Measurements from ENCODE around the gene DNMT1.

DNMT1 gene

GRCh38 chr19:10158071-10158470, 36.7 kb downstream of the DNMT1 start:
- Histone ChIP-seq H3K4me1 (ENCODE audit: control insufficient read depth, insufficient read depth, low read length) (no peaks in the 10 kb centered on the region), H3K36me3 (ENCODE audit: control insufficient read depth, insufficient read depth, low read length) (peaks cover 97% of the 10 kb centered on the region), H3K27me3 (ENCODE audit: control insufficient read depth, insufficient read depth, low read length) (no peaks in the 10 kb centered on the region), H3K9me3 (ENCODE audit: control insufficient read depth, insufficient read depth, low read depth, low read length) (no peaks in the 10 kb centered on the region), H3K27ac (ENCODE audit: low read depth, low read length) (no peak overlapping the region), H3K4me3 (ENCODE audit: low read depth, low read length) (no peak overlapping the region), H3K9ac (ENCODE audit: low read length) (no peak overlapping the region)

DNA sequence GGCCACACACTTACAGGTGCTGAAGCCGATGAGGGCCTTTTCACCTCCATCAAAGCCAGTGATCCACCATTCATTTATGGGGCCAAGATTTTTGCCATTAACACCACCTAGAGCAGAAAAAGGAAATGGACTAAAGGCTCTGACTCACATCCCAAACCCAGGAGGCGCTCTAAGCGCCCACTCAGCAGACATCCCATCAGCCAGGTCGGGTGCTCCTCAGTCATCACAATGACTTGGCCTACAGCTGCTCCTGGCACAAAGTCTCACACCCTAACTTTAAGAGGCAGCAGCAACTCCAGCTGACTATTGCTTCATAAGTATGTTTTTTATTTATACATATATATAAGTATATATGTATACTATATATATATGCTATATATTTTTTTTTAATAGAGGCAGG, 38.9 kb downstream of the DNMT1 start:
- H3K4me3 ChIP-seq (ENCODE audit: low read depth, low read length), result no peak overlapping the region
- peaks cover 99% of the 10 kb centered on the region for H3K36me3 ChIP-seq (ENCODE audit: control insufficient read depth, insufficient read depth, low read length)
- H3K9me3 ChIP-seq (ENCODE audit: control insufficient read depth, insufficient read depth, low read depth, low read length), result no peaks in the 10 kb centered on the region
- no peak overlapping the region for H3K27ac ChIP-seq (ENCODE audit: low read depth, low read length)
- H3K4me1 ChIP-seq (ENCODE audit: control insufficient read depth, insufficient read depth, low read length), result no peaks in the 10 kb centered on the region
- no peaks in the 10 kb centered on the region for H3K27me3 ChIP-seq (ENCODE audit: control insufficient read depth, insufficient read depth, low read length)
- no peak overlapping the region for H3K9ac ChIP-seq (ENCODE audit: low read length)

- Histone ChIP-seq H3K36me3 (ENCODE audit: control insufficient read depth, insufficient read depth, low read length) (peaks cover 91% of the 10 kb centered on the region), H3K4me1 (ENCODE audit: control insufficient read depth, insufficient read depth, low read length) (no peaks in the 10 kb centered on the region), H3K4me3 (ENCODE audit: low read depth, low read length) (no peak overlapping the region), H3K27me3 (ENCODE audit: control insufficient read depth, insufficient read depth, low read length) (no peaks in the 10 kb centered on the region), H3K27ac (ENCODE audit: low read depth, low read length) (no peak overlapping the region), H3K9me3 (ENCODE audit: control insufficient read depth, insufficient read depth, low read depth, low read length) (no peaks in the 10 kb centered on the region), H3K9ac (ENCODE audit: low read length) (no peak overlapping the region)
Measured at GRCh38 chr19:10152100-10152499, 42.7 kb downstream of the DNMT1 start.

DNA sequence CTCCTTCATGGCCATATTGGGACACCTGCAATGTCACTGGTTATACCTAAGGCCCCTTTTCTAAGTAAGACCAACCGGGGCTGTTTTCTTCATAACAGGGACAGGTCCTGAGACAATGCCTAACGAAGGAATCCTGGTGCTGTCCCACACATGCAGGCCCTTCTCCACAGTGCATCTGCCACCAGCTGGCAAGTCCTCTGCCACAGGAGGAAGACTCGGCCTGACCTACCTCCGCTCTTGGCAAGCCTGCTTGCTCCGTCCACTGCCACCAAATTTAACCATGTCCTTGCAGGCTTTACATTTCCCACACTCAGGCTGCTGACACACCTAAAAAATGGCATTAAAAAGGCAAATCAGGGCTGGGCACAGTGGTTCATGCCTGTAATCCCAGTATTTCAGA, 43.2 kb downstream of the DNMT1 start:
- Histone ChIP-seq H3K9ac (ENCODE audit: low read length) (no peak overlapping the region), H3K9me3 (ENCODE audit: control insufficient read depth, insufficient read depth, low read depth, low read length) (no peaks in the 10 kb centered on the region), H3K4me3 (ENCODE audit: low read depth, low read length) (no peak overlapping the region), H3K27ac (ENCODE audit: low read depth, low read length) (no peak overlapping the region), H3K36me3 (ENCODE audit: control insufficient read depth, insufficient read depth, low read length) (peaks cover 91% of the 10 kb centered on the region), H3K27me3 (ENCODE audit: control insufficient read depth, insufficient read depth, low read length) (no peaks in the 10 kb centered on the region), H3K4me1 (ENCODE audit: control insufficient read depth, insufficient read depth, low read length) (no peaks in the 10 kb centered on the region)

- Histone ChIP-seq H3K9me3 (ENCODE audit: control insufficient read depth, insufficient read depth, low read depth, low read length) (no peaks in the 10 kb centered on the region), H3K4me3 (ENCODE audit: low read depth, low read length) (no peak overlapping the region), H3K36me3 (ENCODE audit: control insufficient read depth, insufficient read depth, low read length) (peaks cover 91% of the 10 kb centered on the region), H3K4me1 (ENCODE audit: control insufficient read depth, insufficient read depth, low read length) (no peaks in the 10 kb centered on the region), H3K27me3 (ENCODE audit: control insufficient read depth, insufficient read depth, low read length) (no peaks in the 10 kb centered on the region), H3K9ac (ENCODE audit: low read length) (no peak overlapping the region), H3K27ac (ENCODE audit: low read depth, low read length) (no peak overlapping the region)
Measured at GRCh38 chr19:10149427-10149826, 45.3 kb downstream of the DNMT1 start.

GRCh38 chr19:10146142-10146541, 48.6 kb downstream of the DNMT1 start:
- Histone ChIP-seq H3K9me3 (ENCODE audit: control insufficient read depth, insufficient read depth, low read depth, low read length) (no peaks in the 10 kb centered on the region), H3K4me1 (ENCODE audit: control insufficient read depth, insufficient read depth, low read length) (no peaks in the 10 kb centered on the region), H3K27ac (ENCODE audit: low read depth, low read length) (no peak overlapping the region), H3K36me3 (ENCODE audit: control insufficient read depth, insufficient read depth, low read length) (peaks cover 91% of the 10 kb centered on the region), H3K4me3 (ENCODE audit: low read depth, low read length) (no peak overlapping the region), H3K27me3 (ENCODE audit: control insufficient read depth, insufficient read depth, low read length) (no peaks in the 10 kb centered on the region), H3K9ac (ENCODE audit: low read length) (no peak overlapping the region)

DNA sequence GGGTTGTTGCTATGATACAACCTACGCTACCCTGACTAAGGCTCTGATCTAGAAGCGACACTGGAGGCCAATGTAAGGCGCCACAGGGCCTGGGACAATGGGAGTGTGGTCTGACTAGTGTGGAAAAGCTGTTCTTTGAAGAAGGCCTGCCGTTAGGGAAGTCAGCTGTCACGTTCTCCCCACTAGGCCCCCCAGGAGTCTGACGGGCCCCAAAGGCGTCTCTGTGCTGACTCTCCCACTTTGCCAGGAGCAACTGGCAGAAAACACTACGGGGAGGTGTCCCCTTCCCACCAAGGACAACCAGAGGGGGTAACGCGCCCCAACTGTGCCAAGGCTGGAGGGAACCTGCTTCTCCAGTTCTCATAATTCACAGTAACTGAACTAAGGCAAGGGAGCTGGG, 49.7 kb downstream of the DNMT1 start:
- Histone ChIP-seq H3K4me1 (ENCODE audit: control insufficient read depth, insufficient read depth, low read length) (no peaks in the 10 kb centered on the region), H3K9me3 (ENCODE audit: control insufficient read depth, insufficient read depth, low read depth, low read length) (no peaks in the 10 kb centered on the region), H3K4me3 (ENCODE audit: low read depth, low read length) (no peak overlapping the region), H3K27me3 (ENCODE audit: control insufficient read depth, insufficient read depth, low read length) (no peaks in the 10 kb centered on the region), H3K27ac (ENCODE audit: low read depth, low read length) (no peak overlapping the region), H3K36me3 (ENCODE audit: control insufficient read depth, insufficient read depth, low read length) (peaks cover 91% of the 10 kb centered on the region), H3K9ac (ENCODE audit: low read length) (no peak overlapping the region)

- H3K27me3 ChIP-seq (ENCODE audit: control insufficient read depth, insufficient read depth, low read length), result no peaks in the 10 kb centered on the region
- H3K27ac ChIP-seq (ENCODE audit: low read depth, low read length), result no peak overlapping the region
- no peaks in the 10 kb centered on the region for H3K4me1 ChIP-seq (ENCODE audit: control insufficient read depth, insufficient read depth, low read length)
- H3K9ac ChIP-seq (ENCODE audit: low read length), result no peak overlapping the region
- no peak overlapping the region for H3K4me3 ChIP-seq (ENCODE audit: low read depth, low read length)
- peaks cover 91% of the 10 kb centered on the region for H3K36me3 ChIP-seq (ENCODE audit: control insufficient read depth, insufficient read depth, low read length)
- no peaks in the 10 kb centered on the region for H3K9me3 ChIP-seq (ENCODE audit: control insufficient read depth, insufficient read depth, low read depth, low read length)
Measured at GRCh38 chr19:10144361-10144760, 50.4 kb downstream of the DNMT1 start.

DNA sequence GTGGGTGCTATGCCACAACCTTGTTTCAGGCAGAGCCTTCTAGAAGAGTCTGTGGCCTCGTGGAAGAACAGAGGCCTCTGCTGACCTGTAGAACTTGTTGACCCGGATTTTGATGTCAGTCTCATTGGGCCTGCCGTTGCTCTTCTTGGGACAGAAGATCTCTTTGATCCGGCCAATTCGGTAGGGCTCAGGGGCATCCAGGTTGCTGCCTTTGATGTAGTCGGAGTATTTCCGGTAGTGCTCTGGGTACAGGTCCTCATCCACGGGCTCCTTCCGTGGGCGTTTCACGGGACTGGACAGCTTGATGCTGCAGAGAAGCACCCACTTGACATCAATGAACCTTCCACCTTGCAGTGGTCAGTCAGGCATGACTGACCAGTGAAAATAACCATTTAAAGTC, 51.1 kb downstream of the DNMT1 start:
- Histone ChIP-seq H3K4me3 (ENCODE audit: low read depth, low read length) (no peak overlapping the region), H3K36me3 (ENCODE audit: control insufficient read depth, insufficient read depth, low read length) (peaks cover 92% of the 10 kb centered on the region), H3K27me3 (ENCODE audit: control insufficient read depth, insufficient read depth, low read length) (no peaks in the 10 kb centered on the region), H3K9me3 (ENCODE audit: control insufficient read depth, insufficient read depth, low read depth, low read length) (no peaks in the 10 kb centered on the region), H3K9ac (ENCODE audit: low read length) (no peak overlapping the region), H3K4me1 (ENCODE audit: control insufficient read depth, insufficient read depth, low read length) (no peaks in the 10 kb centered on the region), H3K27ac (ENCODE audit: low read depth, low read length) (no peak overlapping the region)

GRCh38 chr19:10142701-10143375, 51.9 kb downstream of the DNMT1 start:
- Histone ChIP-seq H3K36me3 (ENCODE audit: control insufficient read depth, insufficient read depth, low read length) (peaks cover 97% of the 10 kb centered on the region), H3K27me3 (ENCODE audit: control insufficient read depth, insufficient read depth, low read length) (no peaks in the 10 kb centered on the region), H3K4me1 (ENCODE audit: control insufficient read depth, insufficient read depth, low read length) (no peaks in the 10 kb centered on the region), H3K9ac (ENCODE audit: low read length) (no peak overlapping the region), H3K9me3 (ENCODE audit: control insufficient read depth, insufficient read depth, low read depth, low read length) (no peaks in the 10 kb centered on the region), H3K27ac (ENCODE audit: low read depth, low read length) (no peak overlapping the region), H3K4me3 (ENCODE audit: low read depth, low read length) (no peak overlapping the region)

DNA sequence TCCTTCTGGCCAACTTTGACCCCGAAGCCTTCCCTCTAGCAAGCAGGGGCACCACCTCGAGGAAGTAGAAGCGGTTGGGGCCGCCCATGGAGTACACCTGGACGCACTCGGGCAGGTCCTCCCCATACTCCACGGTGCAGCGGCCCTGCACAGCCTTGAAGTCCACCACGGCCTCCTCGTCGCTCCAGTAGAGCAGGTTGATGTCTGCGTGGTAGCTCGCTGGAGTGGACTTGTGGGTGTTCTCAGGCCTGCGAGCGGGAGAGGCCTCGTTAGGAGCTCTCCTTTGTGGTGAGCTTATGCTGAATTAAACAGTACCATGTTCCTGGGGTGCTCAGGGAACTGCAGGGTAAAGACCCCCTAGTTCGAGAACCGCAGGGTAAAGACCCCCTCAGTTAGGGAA, 52.8 kb downstream of the DNMT1 start:
- H3K27me3 ChIP-seq (ENCODE audit: control insufficient read depth, insufficient read depth, low read length), result no peaks in the 10 kb centered on the region
- no peak overlapping the region for H3K27ac ChIP-seq (ENCODE audit: low read depth, low read length)
- H3K9me3 ChIP-seq (ENCODE audit: control insufficient read depth, insufficient read depth, low read depth, low read length), result no peaks in the 10 kb centered on the region
- H3K4me3 ChIP-seq (ENCODE audit: low read depth, low read length), result no peak overlapping the region
- H3K4me1 ChIP-seq (ENCODE audit: control insufficient read depth, insufficient read depth, low read length), result no peaks in the 10 kb centered on the region
- no peak overlapping the region for H3K9ac ChIP-seq (ENCODE audit: low read length)
- peaks cover 98% of the 10 kb centered on the region for H3K36me3 ChIP-seq (ENCODE audit: control insufficient read depth, insufficient read depth, low read length)

DNA sequence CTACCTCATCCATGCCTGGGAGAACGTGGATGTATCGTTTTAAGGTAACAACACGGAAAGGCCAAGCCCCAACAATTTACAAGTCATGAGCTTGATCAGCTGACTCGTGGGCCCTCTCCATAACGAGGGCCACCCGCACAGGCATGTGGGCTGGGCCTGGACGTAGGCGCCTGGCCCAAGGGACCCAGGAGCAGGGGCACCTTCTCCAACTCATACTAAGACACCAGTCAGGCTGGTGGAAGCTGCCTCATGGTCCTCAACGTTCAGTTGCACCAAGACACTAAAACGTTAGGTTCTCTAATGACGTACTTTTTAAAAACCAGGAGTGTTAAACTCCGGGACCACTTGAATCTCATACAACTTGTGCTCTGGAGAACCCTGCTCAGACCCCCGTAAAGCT, 53.3 kb downstream of the DNMT1 start:
- H3K9ac ChIP-seq (ENCODE audit: low read length), result no peak overlapping the region
- H3K27me3 ChIP-seq (ENCODE audit: control insufficient read depth, insufficient read depth, low read length), result no peaks in the 10 kb centered on the region
- H3K36me3 ChIP-seq (ENCODE audit: control insufficient read depth, insufficient read depth, low read length), result peaks cover 98% of the 10 kb centered on the region
- no peaks in the 10 kb centered on the region for H3K4me1 ChIP-seq (ENCODE audit: control insufficient read depth, insufficient read depth, low read length)
- no peaks in the 10 kb centered on the region for H3K9me3 ChIP-seq (ENCODE audit: control insufficient read depth, insufficient read depth, low read depth, low read length)
- H3K27ac ChIP-seq (ENCODE audit: low read depth, low read length), result no peak overlapping the region
- H3K4me3 ChIP-seq (ENCODE audit: low read depth, low read length), result no peak overlapping the region
